Psoas muscle (tissue), 8 donors: ENCODE measurements around the gene RARB. TPM values are rescaled to one million over a fixed set of nuclear protein-coding genes. Genes with fewer than 3 reads are reported as not detected.

Experiments
- ATAC-seq, 4 donors: fragments of 200-7000 bp; cut with Tn5 transposase; one replicate each; pipeline ENCODE4 v1.9.1; 2020; ENCODE audit warnings: moderate library complexity in 3 of 4, mild to moderate bottlenecking in 2 of 4
- DNase-seq, 2 donors: peaks; one replicate each; pipeline ENCODE4 v3.0.0-alpha.2; 2020
- H3K27ac ChIP-seq: fragments of 200-600 bp; one replicate; pipeline ENCODE4 v1.8.0; 2022
- H3K27me3 ChIP-seq, 3 donors: fragments of 200-600 bp in 1 of 3; one replicate each; pipeline versions ENCODE4 v1.6.1 to v1.8.0; 2013 to 2022; ENCODE audit warnings: low read length in 2 of 3, mild to moderate bottlenecking in 2 of 3, moderate library complexity in 1 of 3; ENCODE audit not compliant: insufficient read depth in 3 of 3
- H3K36me3 ChIP-seq, 2 donors: fragments of 200-600 bp in 1 of 2; one replicate each; pipeline versions ENCODE4 v1.6.1 to v1.8.0; 2013 to 2022; ENCODE audit warnings: low read depth in 1 of 2, mild to moderate bottlenecking in 1 of 2, moderate library complexity in 1 of 2; ENCODE audit not compliant: insufficient read depth in 1 of 2
- H3K4me1 ChIP-seq: fragments of 200-600 bp; one replicate; pipeline ENCODE4 v1.8.0; 2022
- H3K4me3 ChIP-seq: fragments of 200-600 bp; one replicate; pipeline ENCODE4 v1.8.0; 2022; ENCODE audit warnings: mild to moderate bottlenecking
- H3K9me3 ChIP-seq: fragments of 200-600 bp; one replicate; pipeline ENCODE4 v1.8.0; 2022
- WGBS, 3 donors: extraction: QIAGEN DNeasy Blood & Tissue Kit; methylation state at CpG; one replicate each; pipeline versions ENCODE4 v1.1.6 to v1.1.7; 2013; 5-methylcytosine and 5-hydroxymethylcytosine counted together
- intact Hi-C, 2 donors: fragments of 100-400 bp; cut with DNase I; formaldehyde crosslinking; loops; one replicate each; pipeline versions ENCODE4 v1.11.0 to v1.14.2; 2022
- polyA plus RNA-seq, 3 donors: library from polyadenylated mRNA; stranded (reverse); fragments of 200-250 nt; gene quantifications; one replicate each; pipeline ENCODE4 v1.2.3, GENCODE V29; 2013
- total RNA-seq, 4 donors: library from RNA; stranded (reverse); fragmentation: NEBNext Ultra II Directional in 2 of 4; extraction: Animal tissue kit (Norgen Biotek cat#: 25700) in 2 of 4; gene quantifications; one replicate each; pipeline versions ENCODE4 v1.2.1 to v1.2.4, GENCODE V29; 2021 to 2023
- TF ChIP-seq, protein P1 (sequence below): fragments of 200-600 bp; IDR thresholded peaks from one replicate; pipeline ENCODE4 v1.8.0; 2022; ENCODE audit warnings: antibody characterized with exemption
- donor health status: healthy with polysubstance abuse.
- donor health status: DM: no; HTN: no; CAD: no; lungs with moderate emphysema.
- donor health status: Bipolar disorder and iron deficiency.
- donor health status: healthy.
- donor health status: DM: yes; HTN: yes; CAD: no.
- donor health status: DM: no; HTN: no; CAD: no.
- donor health status: DM: no; HTN: no; CAD: no.
- donor health status: DM: yes; HTN: yes; CAD: no.

Gene RARB
- total and polyA plus RNA-seq, 7 donors: 1.1 to 5.4 (median 1.9) TPM

- H3K4me1 ChIP-seq: no peaks in the 10 kb centered on the region
- TF ChIP-seq, protein P1, sequence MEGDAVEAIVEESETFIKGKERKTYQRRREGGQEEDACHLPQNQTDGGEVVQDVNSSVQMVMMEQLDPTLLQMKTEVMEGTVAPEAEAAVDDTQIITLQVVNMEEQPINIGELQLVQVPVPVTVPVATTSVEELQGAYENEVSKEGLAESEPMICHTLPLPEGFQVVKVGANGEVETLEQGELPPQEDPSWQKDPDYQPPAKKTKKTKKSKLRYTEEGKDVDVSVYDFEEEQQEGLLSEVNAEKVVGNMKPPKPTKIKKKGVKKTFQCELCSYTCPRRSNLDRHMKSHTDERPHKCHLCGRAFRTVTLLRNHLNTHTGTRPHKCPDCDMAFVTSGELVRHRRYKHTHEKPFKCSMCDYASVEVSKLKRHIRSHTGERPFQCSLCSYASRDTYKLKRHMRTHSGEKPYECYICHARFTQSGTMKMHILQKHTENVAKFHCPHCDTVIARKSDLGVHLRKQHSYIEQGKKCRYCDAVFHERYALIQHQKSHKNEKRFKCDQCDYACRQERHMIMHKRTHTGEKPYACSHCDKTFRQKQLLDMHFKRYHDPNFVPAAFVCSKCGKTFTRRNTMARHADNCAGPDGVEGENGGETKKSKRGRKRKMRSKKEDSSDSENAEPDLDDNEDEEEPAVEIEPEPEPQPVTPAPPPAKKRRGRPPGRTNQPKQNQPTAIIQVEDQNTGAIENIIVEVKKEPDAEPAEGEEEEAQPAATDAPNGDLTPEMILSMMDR: no peak
- DNase-seq: no peak
- 89 to 92% (median 91%) methylated on average over 17 of the region's 17 CpGs for WGBS, 3 donors
- intact Hi-C loops: loop anchor here in 1 of 2 donors (10.0 kb wide), 1 partner anchor 549 kb away; no protein-coding TSS in a partner anchor
- ATAC-seq: no peak
- no peak overlapping the region for H3K27ac ChIP-seq
- H3K4me3 ChIP-seq: no peak overlapping the region
- H3K27me3 ChIP-seq: no peaks in the 10 kb centered on the region
- H3K36me3 ChIP-seq: peaks cover 0 to 7% of the 10 kb centered on the region in 2 donors
- H3K9me3 ChIP-seq: no peaks in the 10 kb centered on the region
Observed at GRCh38 chr3:25584011-25584789, 156.1 kb downstream of the RARB start.

DNA sequence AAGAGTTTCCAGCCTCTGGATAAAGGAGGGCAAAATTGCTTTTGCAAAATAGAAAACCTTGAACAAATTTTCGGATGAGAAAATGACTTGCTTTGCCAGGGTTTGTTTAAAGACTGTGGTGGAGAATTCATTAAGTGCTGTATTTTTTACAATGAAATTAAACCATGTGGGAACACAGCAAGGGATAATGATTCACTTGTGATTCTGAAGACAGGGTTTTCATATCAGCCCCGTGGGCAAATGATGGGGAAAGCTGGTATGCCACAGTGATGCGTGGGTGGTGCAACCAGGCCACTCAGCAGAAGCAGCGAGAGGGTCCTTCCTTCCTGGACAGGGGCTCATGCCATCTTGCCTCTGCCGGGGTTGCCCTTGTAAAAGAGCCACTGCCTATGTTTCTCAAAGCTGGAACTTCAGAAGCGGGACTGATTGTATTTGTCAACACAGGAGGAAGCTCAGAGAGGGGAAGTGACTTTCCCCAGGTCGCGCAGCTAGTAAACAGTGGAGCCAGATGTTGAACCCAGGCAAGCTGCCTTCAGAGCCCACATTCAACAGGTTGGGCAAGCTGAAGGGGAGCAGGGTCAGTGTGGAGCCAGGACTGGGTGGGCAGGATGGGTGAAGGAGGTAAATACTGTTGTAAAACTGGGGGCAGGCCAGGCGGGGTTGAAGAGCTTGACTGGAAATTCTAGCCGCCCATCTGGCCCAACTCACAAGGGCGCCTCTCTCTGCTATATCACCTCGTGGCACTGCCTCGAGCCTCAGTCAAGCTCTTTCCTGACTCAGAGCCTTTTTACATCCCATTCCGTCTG, 157.5 kb downstream of the RARB start:
- Histone ChIP-seq H3K9me3 (no peaks in the 10 kb centered on the region), H3K4me3 (no peak overlapping the region), H3K27ac (no peak overlapping the region), H3K27me3 (no peaks in the 10 kb centered on the region), H3K36me3 (peaks cover 0 to 7% of the 10 kb centered on the region in 2 donors), H3K4me1 (no peaks in the 10 kb centered on the region)
- intact Hi-C loops: loop anchor here in 1 of 2 donors (10.0 kb wide), 1 partner anchor 551 kb away; no protein-coding TSS in a partner anchor
- TF ChIP-seq, protein P1: no peak
- DNase-seq (no peak), ATAC-seq (no peak)
- 84 to 90% (median 90%) methylated on average over 14 of the region's 14 CpGs for WGBS, 3 donors

DNA sequence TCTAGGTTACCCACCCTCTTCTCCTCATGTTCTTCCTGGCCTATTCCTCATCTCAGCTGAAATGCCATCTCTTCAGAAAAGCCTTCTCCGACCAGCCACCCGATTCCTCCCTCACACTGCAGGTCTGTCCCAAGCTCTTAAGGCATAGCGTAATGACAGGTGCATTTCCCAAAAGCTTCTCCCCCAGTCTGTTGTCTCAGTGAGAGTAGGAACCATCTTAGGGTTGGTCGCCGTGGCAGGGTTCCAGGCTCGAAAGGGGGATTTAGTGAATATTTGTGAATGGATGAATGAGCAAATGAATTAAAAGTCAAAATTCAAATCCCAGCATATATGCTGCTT, 158.1 kb downstream of the RARB start:
- WGBS, 3 donors: 90 to 92% (median 91%) methylated on average over 6 of the region's 6 CpGs
- no peak overlapping the region for H3K27ac ChIP-seq
- no peak overlapping the region for H3K4me3 ChIP-seq
- H3K4me1 ChIP-seq: no peaks in the 10 kb centered on the region
- H3K9me3 ChIP-seq: no peaks in the 10 kb centered on the region
- H3K27me3 ChIP-seq: no peaks in the 10 kb centered on the region
- TF ChIP-seq, protein P1: no peak
- intact Hi-C loops: loop anchor here in 1 of 2 donors (10.0 kb wide), 1 partner anchor 551 kb away; no protein-coding TSS in a partner anchor
- no peak for ATAC-seq
- no peak for DNase-seq
- peaks cover 0 to 7% of the 10 kb centered on the region in 2 donors for H3K36me3 ChIP-seq

- intact Hi-C loops: loop anchor here in 1 of 2 donors (10.0 kb wide), 1 partner anchor 552 kb away; no protein-coding TSS in a partner anchor
- DNase-seq: no peak
Observed at GRCh38 chr3:25586553-25586952, 158.5 kb downstream of the RARB start.

More at GRCh38 chr3:25586553-25586952, 158.5 kb downstream of the RARB start:
- WGBS, 3 donors: 82 to 93% (median 93%) methylated on average over 11 of the region's 11 CpGs
- ATAC-seq: no peak
- Histone ChIP-seq H3K27ac (no peak overlapping the region), H3K9me3 (no peaks in the 10 kb centered on the region), H3K27me3 (no peaks in the 10 kb centered on the region), H3K4me1 (no peaks in the 10 kb centered on the region), H3K4me3 (no peak overlapping the region), H3K36me3 (peaks cover 0 to 7% of the 10 kb centered on the region in 2 donors)
- TF ChIP-seq, protein P1: no peak
